Uterus (tissue), 4 donors: ENCODE measurements around the gene SRRM3. TPM values are rescaled to one million over a fixed set of nuclear protein-coding genes. Genes with fewer than 3 reads are reported as not detected.
A peak's percentile ranks its signal among the peaks of the same experiment; 100 is the strongest.
"Not testable (repeated sequence)": the region's sequence is repeated elsewhere in the genome, so short reads cannot be mapped to it uniquely, and the experiment has no call there.

Source experiments
- DNase-seq, 2 donors: peaks; one replicate each; pipeline ENCODE4 v3.0.0-alpha.2; 2019 to 2020
- H3K27ac ChIP-seq, 2 donors: fragments of 200-600 bp; sonication (generic); 1 replicate in 1 of 2; 2 replicates in 1 of 2; pipeline ENCODE4 v1.5.1; 2016 to 2018
- H3K27me3 ChIP-seq, 2 donors: fragments of 200-600 bp; sonication (generic); one replicate each; pipeline ENCODE4 v1.5.1; 2018 to 2019; ENCODE audit warnings: control low read depth in 1 of 2
- H3K36me3 ChIP-seq, 2 donors: fragments of 200-600 bp; sonication (generic); one replicate each; pipeline ENCODE4 v1.5.1; 2019; ENCODE audit warnings: control low read depth in 1 of 2
- H3K4me1 ChIP-seq, 2 donors: fragments of 200-600 bp; sonication (generic); one replicate each; pipeline ENCODE4 v1.5.1; 2018 to 2019; ENCODE audit warnings: control low read depth in 1 of 2
- H3K4me3 ChIP-seq, 2 donors: fragments of 200-600 bp; sonication (generic); 1 replicate in 1 of 2; 2 replicates in 1 of 2; pipeline ENCODE4 v1.5.1; 2018 to 2019; ENCODE audit warnings: mild to moderate bottlenecking in 1 of 2
- H3K9me3 ChIP-seq, 2 donors: fragments of 200-600 bp; sonication (generic); one replicate each; pipeline ENCODE4 v1.5.1; 2019; ENCODE audit warnings: control low read depth in 1 of 2
- POLR2A ChIP-seq, 2 donors: fragments of 450-650 bp; IDR thresholded peaks; one replicate each; pipeline ENCODE4 v1.6.1; 2016; ENCODE audit warnings: antibody characterized with exemption in 2 of 2, mild to moderate bottlenecking in 1 of 2, moderate library complexity in 1 of 2
- intact Hi-C: fragments of 100-400 bp; cut with DNase I; formaldehyde crosslinking; loops from one replicate; pipeline ENCODE4 v1.15.1; 2023; ENCODE audit warnings: low total_unique reads
- total RNA-seq, 4 donors: library from RNA; depleted of rRNA in 3 of 4; stranded (reverse); fragments of >200 nt in 3 of 4; gene quantifications; one replicate each; pipeline versions ENCODE4 v1.1.0 to v1.2.4, GENCODE V29; 2014 to 2023
- TF ChIP-seq, protein P1 (sequence below), 4 experiments: fragments of 200-600 bp in 2 of 4; fragments of 450-650 bp in 2 of 4; sonication (generic) in 2 of 4; IDR thresholded peaks; one replicate each; pipeline ENCODE4 v1.5.1; 2016 to 2019; ENCODE audit warnings: antibody characterized with exemption in 4 of 4, mild to moderate bottlenecking in 2 of 4, moderate library complexity in 1 of 4
- donor health status: DM: yes; HTN: yes; CAD: no.

The SRRM3 gene
- total RNA-seq, 4 donors from 2014 or later: 1.3 to 15.9 (median 6.0) TPM

DNA sequence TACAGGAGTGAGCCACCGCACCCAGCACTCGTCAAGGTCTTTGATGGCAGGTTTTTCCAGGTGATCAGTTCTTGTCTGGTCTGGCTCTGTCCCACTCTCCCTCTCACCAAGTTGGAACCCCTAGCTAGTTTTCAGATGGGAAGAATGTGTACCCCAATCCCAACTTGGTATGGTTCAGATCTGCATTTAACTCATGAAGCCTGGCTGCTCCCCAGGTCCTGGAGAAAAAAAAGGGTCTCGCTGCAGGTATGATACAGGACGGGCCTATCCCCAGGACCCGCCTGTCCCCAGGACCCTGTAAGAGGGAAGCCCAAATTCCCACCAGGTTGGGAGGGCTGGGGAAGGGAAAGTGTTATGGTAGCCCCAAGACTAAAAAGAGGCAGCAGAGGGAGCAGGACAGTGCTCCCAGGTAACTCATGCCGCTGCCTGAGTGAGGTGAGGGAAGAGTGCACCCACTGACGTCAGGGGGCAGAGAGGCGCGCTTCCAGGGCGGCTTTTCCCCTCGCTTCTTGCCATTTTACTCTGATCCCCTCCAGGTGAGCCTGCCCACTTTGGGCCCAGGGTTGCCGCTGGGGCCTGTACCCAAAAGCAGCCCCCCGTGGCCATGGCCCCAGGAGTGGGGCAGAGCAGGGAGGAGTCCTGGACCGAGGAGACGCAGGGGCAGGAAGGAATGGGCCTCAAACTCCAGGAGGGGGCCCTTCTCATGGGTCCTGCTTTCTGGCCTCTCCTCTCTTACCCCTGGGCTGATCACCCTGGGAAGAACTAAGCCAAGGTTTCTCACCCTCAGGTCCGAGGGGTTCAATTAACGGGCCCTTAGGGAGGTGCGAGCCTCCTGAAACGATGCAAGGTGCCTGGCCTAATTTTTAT lies 36.4 kb upstream of the SRRM3 start:
- DNase-seq: no peak
- Histone ChIP-seq H3K4me1 (no peaks in the 10 kb centered on the region), H3K4me3 (no peak overlapping the region), H3K27ac (no peak overlapping the region), H3K27me3 (no peaks in the 10 kb centered on the region), H3K9me3 (no peaks in the 10 kb centered on the region), H3K36me3 (no peaks in the 10 kb centered on the region)
- intact Hi-C loops: no loop called here
- no peak for TF ChIP-seq POLR2A (IDR thresholded peaks at IDR 0.05)
- TF ChIP-seq, protein P1, sequence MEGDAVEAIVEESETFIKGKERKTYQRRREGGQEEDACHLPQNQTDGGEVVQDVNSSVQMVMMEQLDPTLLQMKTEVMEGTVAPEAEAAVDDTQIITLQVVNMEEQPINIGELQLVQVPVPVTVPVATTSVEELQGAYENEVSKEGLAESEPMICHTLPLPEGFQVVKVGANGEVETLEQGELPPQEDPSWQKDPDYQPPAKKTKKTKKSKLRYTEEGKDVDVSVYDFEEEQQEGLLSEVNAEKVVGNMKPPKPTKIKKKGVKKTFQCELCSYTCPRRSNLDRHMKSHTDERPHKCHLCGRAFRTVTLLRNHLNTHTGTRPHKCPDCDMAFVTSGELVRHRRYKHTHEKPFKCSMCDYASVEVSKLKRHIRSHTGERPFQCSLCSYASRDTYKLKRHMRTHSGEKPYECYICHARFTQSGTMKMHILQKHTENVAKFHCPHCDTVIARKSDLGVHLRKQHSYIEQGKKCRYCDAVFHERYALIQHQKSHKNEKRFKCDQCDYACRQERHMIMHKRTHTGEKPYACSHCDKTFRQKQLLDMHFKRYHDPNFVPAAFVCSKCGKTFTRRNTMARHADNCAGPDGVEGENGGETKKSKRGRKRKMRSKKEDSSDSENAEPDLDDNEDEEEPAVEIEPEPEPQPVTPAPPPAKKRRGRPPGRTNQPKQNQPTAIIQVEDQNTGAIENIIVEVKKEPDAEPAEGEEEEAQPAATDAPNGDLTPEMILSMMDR (IDR thresholded peaks at IDR 0.05): no peak

DNA sequence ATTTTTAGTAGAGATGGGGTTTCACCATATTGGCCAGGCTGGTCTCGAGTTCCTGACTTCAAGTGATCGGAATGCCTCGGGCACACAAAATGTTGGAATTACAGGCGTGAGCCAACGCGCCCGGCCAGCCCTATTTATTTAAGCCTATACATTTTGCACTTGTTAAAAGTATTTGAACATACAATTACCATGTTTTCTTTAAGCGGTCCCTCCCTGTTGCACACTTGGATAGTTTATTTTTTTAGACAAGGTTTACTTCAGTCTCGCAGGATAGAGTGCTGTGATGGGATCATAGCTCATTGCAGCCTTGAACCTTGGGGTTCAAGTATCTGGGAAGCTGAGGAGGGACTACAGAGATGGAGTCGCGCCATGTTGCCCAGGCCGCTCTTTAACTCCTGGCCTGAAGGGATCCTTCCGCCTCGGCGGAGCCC lies 35.7 kb upstream of the SRRM3 start:
- Histone ChIP-seq H3K4me3 (peak overlapping the region; percentile 55 to 57), H3K27me3 (no peaks in the 10 kb centered on the region), H3K4me1 (no peaks in the 10 kb centered on the region), H3K27ac (peak overlapping the region; percentile 69 to 79), H3K9me3 (no peaks in the 10 kb centered on the region), H3K36me3 (no peaks in the 10 kb centered on the region)
- TF ChIP-seq, protein P1 (IDR thresholded peaks at IDR 0.05): no peak
- TF ChIP-seq POLR2A (IDR thresholded peaks at IDR 0.05): no peak
- intact Hi-C loops: no loop called here
- DNase-seq: no peak

DNA sequence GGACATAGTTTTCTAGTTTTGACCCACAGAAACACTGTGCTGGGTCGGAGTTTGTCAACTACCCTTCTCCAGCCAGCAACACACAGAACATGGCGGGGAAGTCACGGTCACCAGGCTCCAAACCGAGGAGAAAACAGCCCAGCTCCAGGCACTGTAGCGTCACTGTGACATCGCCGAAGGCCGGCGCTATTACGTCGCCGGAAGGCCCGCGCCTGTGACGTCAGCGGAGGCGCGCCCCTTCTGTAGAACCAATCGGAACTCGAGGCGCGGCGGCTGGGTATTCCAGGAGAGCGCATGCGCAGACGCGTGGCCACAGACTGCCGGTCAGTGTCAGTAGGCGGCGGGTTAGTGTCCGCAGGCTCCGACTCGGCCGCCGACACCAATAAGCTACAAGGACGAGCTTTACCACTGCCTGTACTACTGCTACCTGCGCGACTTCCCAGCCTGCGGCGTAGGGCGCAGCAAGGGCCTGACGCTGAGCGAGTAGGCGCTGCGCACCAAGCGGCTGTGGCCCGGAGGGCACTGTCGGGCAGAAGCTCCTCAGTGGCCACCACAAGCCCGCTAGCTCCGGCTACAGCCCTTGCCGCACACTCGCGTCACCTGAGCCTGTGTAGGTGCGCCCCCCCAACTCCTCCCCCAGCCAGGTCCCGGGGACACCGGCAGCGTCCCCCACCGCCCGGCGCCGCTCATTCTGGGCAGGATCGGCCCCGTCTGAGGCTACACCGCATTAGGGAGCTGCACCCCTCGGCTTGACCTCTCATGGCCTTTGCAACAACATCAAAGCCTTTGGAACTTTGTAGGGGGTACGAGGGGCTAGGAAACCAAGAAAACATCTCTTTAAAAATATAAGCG lies 35.1 kb upstream of the SRRM3 start:
- peak overlapping the region; percentile 55 to 57 for H3K4me3 ChIP-seq
- H3K27ac ChIP-seq: peak overlapping the region; percentile 69 to 79
- peak; percentile 97 for DNase-seq
- H3K4me1 ChIP-seq: no peaks in the 10 kb centered on the region
- TF ChIP-seq POLR2A (IDR thresholded peaks at IDR 0.05): peak; percentile 86 to 87
- TF ChIP-seq, protein P1 (IDR thresholded peaks at IDR 0.05): peak; percentile 13 to 42 (median 26)
- no peaks in the 10 kb centered on the region for H3K9me3 ChIP-seq
- H3K36me3 ChIP-seq: no peaks in the 10 kb centered on the region
- intact Hi-C loops: no loop called here
- no peaks in the 10 kb centered on the region for H3K27me3 ChIP-seq

DNA sequence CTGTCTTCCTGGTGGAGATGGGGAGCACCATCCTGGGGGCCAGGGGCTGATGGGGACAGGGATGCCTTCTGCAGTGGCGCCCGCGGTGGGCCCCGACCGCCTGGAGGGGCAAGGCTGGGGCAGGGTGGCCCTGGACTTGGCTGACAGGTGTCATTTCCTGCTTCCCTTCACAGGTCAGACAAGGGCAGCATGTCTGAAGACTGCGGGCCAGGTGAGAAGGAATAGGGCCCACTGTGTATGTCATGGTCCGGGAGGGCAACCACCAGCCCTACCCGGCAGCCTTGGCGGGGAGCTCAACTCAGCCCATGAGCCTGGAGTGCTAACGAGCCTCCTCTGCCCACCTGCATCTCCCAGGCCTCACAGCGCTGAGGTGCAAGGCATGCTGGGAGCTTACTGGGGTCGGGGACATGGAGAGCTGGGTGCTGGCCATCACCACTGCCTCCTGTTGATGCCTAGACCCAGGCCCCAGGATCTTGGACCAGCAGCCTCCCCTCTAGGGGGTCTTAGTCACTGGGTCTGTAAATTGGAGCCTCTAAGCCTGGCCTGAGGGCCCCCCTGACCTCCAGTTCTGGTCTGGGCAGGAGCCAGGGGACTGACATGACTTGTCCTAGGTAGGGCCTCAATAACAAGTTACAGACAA lies 28.0 kb upstream of the SRRM3 start:
- intact Hi-C loops: no loop called here
- Histone ChIP-seq H3K27ac (no peak overlapping the region), H3K27me3 (no peaks in the 10 kb centered on the region), H3K4me3 (no peak overlapping the region), H3K9me3 (no peaks in the 10 kb centered on the region), H3K36me3 (no peaks in the 10 kb centered on the region), H3K4me1 (no peaks in the 10 kb centered on the region)
- no peak for DNase-seq
- no peak for TF ChIP-seq POLR2A (IDR thresholded peaks at IDR 0.05)
- TF ChIP-seq, protein P1 (IDR thresholded peaks at IDR 0.05): no peak

DNA sequence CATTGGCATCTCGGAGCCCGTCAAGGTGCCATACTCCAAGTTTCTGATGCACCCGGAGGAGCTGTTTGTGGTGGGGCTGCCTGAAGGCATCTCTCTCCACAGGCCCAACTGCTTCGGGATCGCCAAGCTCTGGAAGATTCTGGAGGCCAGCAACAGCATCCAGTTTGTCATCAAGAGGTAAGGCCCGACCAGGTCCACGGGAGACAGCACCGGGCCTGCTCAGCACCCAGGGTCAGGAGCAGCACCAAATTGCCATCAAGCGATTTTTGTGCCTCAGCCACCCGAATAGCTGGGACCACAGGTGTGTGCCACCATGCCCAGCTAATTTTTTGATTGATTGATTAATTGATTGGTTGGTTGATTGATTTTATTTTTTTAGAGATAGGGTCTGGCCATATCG lies 24.7 kb upstream of the SRRM3 start:
- H3K4me3 ChIP-seq, DNase-seq, H3K9me3 ChIP-seq, H3K27me3 ChIP-seq, H3K36me3 ChIP-seq, intact Hi-C loops, H3K27ac ChIP-seq, H3K4me1 ChIP-seq: not testable (repeated sequence)
